ENCODE results near the gene CRISPLD2. TPM values are rescaled to one million over a fixed set of nuclear protein-coding genes. Genes with fewer than 3 reads are reported as not detected.

The CRISPLD2 gene
- total RNA-seq, 4 donors from 2014 or later, result 174 to 411 (median 219) TPM

- ATAC-seq, result peak; percentile 82
- TF ChIP-seq EP300 (IDR thresholded peaks at IDR 0.05) (no peak), POLR2A (IDR thresholded peaks at IDR 0.05) (no peak), CTCF (IDR thresholded peaks at IDR 0.05) (no peak), POLR2AphosphoS5 (IDR thresholded peaks at IDR 0.05) (no peak)
- Histone ChIP-seq H3K4me3 (no peak overlapping the region), H3K27ac (no peak overlapping the region), H3K36me3 (no peaks in the 10 kb centered on the region), H3K27me3 (no peaks in the 10 kb centered on the region), H3K4me1 (peaks cover 0 to 7% (median 0%) of the 10 kb centered on the region in 3 donors), H3K9me3 (no peaks in the 10 kb centered on the region)
- 94 to 100% methylated on average over 2 to 14 of the region's 41 CpGs for WGBS, 2 donors (ENCODE audit: low coverage in 1 of 2)
Measured at GRCh38 chr16:84940670-84941551, 121.1 kb downstream of the CRISPLD2 start.

- WGBS, 2 donors (ENCODE audit: low coverage in 1 of 2), result 95 to 100% methylated on average over 3 to 10 of the region's 10 CpGs
- Histone ChIP-seq H3K36me3 (no peaks in the 10 kb centered on the region), H3K4me3 (no peak overlapping the region), H3K9me3 (no peaks in the 10 kb centered on the region), H3K27ac (no peak overlapping the region), H3K27me3 (no peaks in the 10 kb centered on the region), H3K4me1 (peaks cover 0 to 7% (median 0%) of the 10 kb centered on the region in 3 donors)
- TF ChIP-seq CTCF (IDR thresholded peaks at IDR 0.05) (no peak), EP300 (IDR thresholded peaks at IDR 0.05) (no peak), POLR2A (IDR thresholded peaks at IDR 0.05) (no peak)
- ATAC-seq, result no peak
Measured at GRCh38 chr16:84941921-84942320, 122.1 kb downstream of the CRISPLD2 start.

GRCh38 chr16:84942786-84943185 is 123.0 kb downstream of the CRISPLD2 start:
- Histone ChIP-seq H3K4me1 (peaks cover 0 to 7% (median 0%) of the 10 kb centered on the region in 3 donors), H3K4me3 (no peak overlapping the region), H3K27me3 (no peaks in the 10 kb centered on the region), H3K36me3 (no peaks in the 10 kb centered on the region), H3K27ac (no peak overlapping the region), H3K9me3 (no peaks in the 10 kb centered on the region)
- no peak for ATAC-seq
- WGBS, 2 donors (ENCODE audit: low coverage in 1 of 2), result 100% methylated on average over 1 to 3 of the region's 4 CpGs
- TF ChIP-seq CTCF (IDR thresholded peaks at IDR 0.05) (no peak), EP300 (IDR thresholded peaks at IDR 0.05) (no peak), POLR2A (IDR thresholded peaks at IDR 0.05) (no peak), POLR2AphosphoS5 (IDR thresholded peaks at IDR 0.05) (no peak)

- Histone ChIP-seq H3K27ac (no peak overlapping the region), H3K4me1 (peaks cover 0 to 7% (median 0%) of the 10 kb centered on the region in 3 donors), H3K36me3 (no peaks in the 10 kb centered on the region), H3K27me3 (no peaks in the 10 kb centered on the region), H3K9me3 (no peaks in the 10 kb centered on the region), H3K4me3 (no peak overlapping the region)
- no peak for ATAC-seq
- WGBS, 2 donors (ENCODE audit: low coverage in 1 of 2), result 60 to 86% methylated on average over 1 to 2 of the region's 4 CpGs
- TF ChIP-seq EP300 (IDR thresholded peaks at IDR 0.05), result no peak
- no peak for TF ChIP-seq CTCF (IDR thresholded peaks at IDR 0.05)
- no peak for TF ChIP-seq POLR2AphosphoS5 (IDR thresholded peaks at IDR 0.05)
- TF ChIP-seq POLR2A (IDR thresholded peaks at IDR 0.05), result no peak
Measured at GRCh38 chr16:84943620-84944019, 123.8 kb downstream of the CRISPLD2 start.

GRCh38 chr16:84947022-84947421 is 127.2 kb downstream of the CRISPLD2 start:
- Histone ChIP-seq H3K27ac (no peak overlapping the region), H3K36me3 (no peaks in the 10 kb centered on the region)
- 61 to 66% methylated on average over 7 to 9 of the region's 9 CpGs for WGBS, 2 donors (ENCODE audit: low coverage in 1 of 2)

More at GRCh38 chr16:84947022-84947421, 127.2 kb downstream of the CRISPLD2 start:
- H3K4me1 ChIP-seq, result peaks cover 0 to 4% (median 0%) of the 10 kb centered on the region in 3 donors
- TF ChIP-seq POLR2AphosphoS5 (IDR thresholded peaks at IDR 0.05) (no peak), POLR2A (IDR thresholded peaks at IDR 0.05) (no peak), CTCF (IDR thresholded peaks at IDR 0.05) (no peak), EP300 (IDR thresholded peaks at IDR 0.05) (no peak)
- H3K27me3 ChIP-seq, result no peaks in the 10 kb centered on the region
- no peaks in the 10 kb centered on the region for H3K9me3 ChIP-seq
- H3K4me3 ChIP-seq, result no peak overlapping the region
- no peak for ATAC-seq
